Natural killer cell (primary cell): ENCODE data around the gene SERP2. TPM values are rescaled to one million over a fixed set of nuclear protein-coding genes. Genes with fewer than 3 reads are reported as not detected.

ENCODE experiments used
- ATAC-seq, 3 donors: fragments of 150-1000 bp in 2 of 3; fragments of 200-7000 bp in 1 of 3; cut with Tn5 transposase; 1 replicate in 1 of 3; 2 replicates in 2 of 3; pipeline ENCODE4 v1.10.0; 2021; ENCODE audit warnings: mild to moderate bottlenecking in 2 of 3, moderate library complexity in 2 of 3
- DNase-seq, 2 donors: peaks; one replicate each; pipeline versions ENCODE4 v3.0.0 to v3.0.0-alpha.2; 2013 to 2021; ENCODE audit warnings: mixed read lengths in 1 of 2
- H3K27ac ChIP-seq: one replicate; pipeline ENCODE4 v1.5.1; 2013; ENCODE audit warnings: mild to moderate bottlenecking, low read length
- H3K27me3 ChIP-seq: one replicate; pipeline ENCODE4 v1.6.1; 2013; ENCODE audit warnings: low read length; ENCODE audit not compliant: control insufficient read depth, insufficient read depth
- H3K36me3 ChIP-seq: one replicate; pipeline ENCODE4 v1.6.1; 2013; ENCODE audit warnings: low read length; ENCODE audit not compliant: control insufficient read depth, insufficient read depth
- H3K4me1 ChIP-seq: one replicate; pipeline ENCODE4 v1.6.1; 2013; ENCODE audit warnings: low read length; ENCODE audit not compliant: control insufficient read depth, insufficient read depth
- H3K4me3 ChIP-seq: one replicate; pipeline ENCODE4 v1.5.1; 2013; ENCODE audit warnings: low read length
- H3K9me3 ChIP-seq: one replicate; pipeline ENCODE4 v1.6.1; 2013; ENCODE audit warnings: low read length; ENCODE audit not compliant: control insufficient read depth, insufficient read depth
- H3K27ac Mint-ChIP-seq, 2 donors: one replicate each; pipeline ENCODE4 v1.8.0; 2022; ENCODE audit warnings: mild to moderate bottlenecking in 2 of 2, mixed read lengths in 2 of 2, moderate library complexity in 1 of 2
- H3K27me3 Mint-ChIP-seq, 2 donors: one replicate each; pipeline ENCODE4 v1.8.0; 2022; ENCODE audit warnings: low read depth in 2 of 2, mixed read lengths in 2 of 2
- H3K36me3 Mint-ChIP-seq: one replicate; pipeline ENCODE4 v1.8.0; 2022; ENCODE audit warnings: mixed read lengths
- H3K4me1 Mint-ChIP-seq, 2 donors: one replicate each; pipeline ENCODE4 v1.8.0; 2022; ENCODE audit warnings: mixed read lengths in 2 of 2
- H3K4me3 Mint-ChIP-seq: one replicate; pipeline ENCODE4 v1.8.0; 2022; ENCODE audit warnings: mild to moderate bottlenecking, moderate library complexity, mixed read lengths
- H3K9me3 Mint-ChIP-seq, 2 donors: one replicate each; pipeline ENCODE4 v1.8.0; 2022; ENCODE audit warnings: mixed read lengths in 2 of 2
- CTCF ChIP-seq: fragments of 200-600 bp; IDR thresholded peaks from one replicate; pipeline ENCODE4 v1.8.0; 2022; ENCODE audit warnings: antibody characterized with exemption
- WGBS: methylation state at CpG from one replicate; pipeline ENCODE4 v1.1.7; 2013; ENCODE audit warnings: missing lambda C conversion rate; ENCODE audit not compliant: insufficient coverage; 5-methylcytosine and 5-hydroxymethylcytosine counted together
- intact Hi-C: fragments of 100-400 bp; cut with micrococcal nuclease; formaldehyde crosslinking; loops from one replicate; pipeline ENCODE4 v1.14.2; 2022
- total RNA-seq, 4 donors: library from RNA; stranded (reverse); fragments of 120-200 nt in 1 of 4; gene quantifications; one replicate each; pipeline versions ENCODE4 v1.2.3 to v1.2.4, GENCODE V29; 2013 to 2022

SERP2 gene
- total RNA-seq, 3 donors from 2014 or later (not counting 1 experiment from before 2014, with no cell fraction given): 2.0 to 4.1 (median 3.2) TPM

DNA sequence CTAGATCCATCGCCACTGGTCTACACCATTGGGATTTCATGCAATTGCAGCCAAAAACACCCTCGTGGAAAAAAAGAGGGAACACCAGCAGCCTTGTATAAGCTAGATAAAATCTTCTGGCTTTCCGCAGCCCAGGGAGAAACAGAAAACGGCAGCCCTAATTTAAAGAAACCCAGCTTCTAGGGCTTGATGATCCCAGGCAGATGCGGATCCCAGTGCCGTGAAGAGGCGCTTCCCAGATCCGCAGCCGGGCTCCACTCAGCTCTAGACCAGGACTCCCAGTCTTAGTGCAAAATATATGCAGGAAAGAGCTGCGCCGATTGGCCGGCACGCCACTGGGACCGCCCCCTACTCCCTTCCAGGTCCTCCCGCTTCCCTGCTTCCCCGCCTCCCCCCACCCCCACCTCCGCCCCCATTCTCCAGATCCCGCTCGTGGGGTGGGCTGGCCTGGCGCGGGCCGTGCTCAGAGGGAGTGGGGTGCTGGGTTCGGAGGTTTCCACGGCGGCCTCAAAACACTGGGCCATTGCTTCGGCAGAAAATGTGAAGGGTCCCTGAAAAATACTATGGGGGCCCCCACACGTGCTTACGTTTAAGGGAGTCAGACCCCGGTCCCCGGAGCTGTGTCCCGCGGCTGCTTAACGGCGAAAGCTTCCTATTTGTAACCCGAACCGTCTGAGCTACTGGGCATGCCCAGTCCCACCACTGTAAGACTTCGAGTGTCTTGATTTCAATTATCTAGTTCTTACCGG lies 63.1 kb downstream of the SERP2 start:
- H3K27me3 Mint-ChIP-seq: peaks cover 0 to 3% of the 10 kb centered on the region in 2 donors
- H3K36me3 ChIP-seq: no peaks in the 10 kb centered on the region
- peak overlapping the region; percentile 92 for H3K4me3 Mint-ChIP-seq
- H3K27me3 ChIP-seq: no peaks in the 10 kb centered on the region
- under 1% methylated on average over 28 of the region's 38 CpGs for WGBS
- H3K4me3 ChIP-seq: peak overlapping the region; percentile 75
- H3K36me3 Mint-ChIP-seq: no peaks in the 10 kb centered on the region
- peak overlapping the region; percentile 86 to 94 for H3K27ac Mint-ChIP-seq
- intact Hi-C loops: no loop called here
- TF ChIP-seq CTCF: no peak
- DNase-seq: peak; percentile 47 to 64
- H3K9me3 ChIP-seq: no peaks in the 10 kb centered on the region
- peaks cover 21% of the 10 kb centered on the region for H3K4me1 ChIP-seq
- peaks cover 33 to 35% of the 10 kb centered on the region in 2 donors for H3K4me1 Mint-ChIP-seq
- peak; percentile 25 to 35 (median 34) for ATAC-seq
- H3K9me3 Mint-ChIP-seq: no peaks in the 10 kb centered on the region
- peak overlapping the region; percentile 53 for H3K27ac ChIP-seq

GRCh38 chr13:44437356-44438233 lies 64.0 kb downstream of the SERP2 start:
- ATAC-seq (peak; percentile 17 to 53 (median 37)), DNase-seq (peak in 1 of 2 donors; percentile 69)
- H3K27ac ChIP-seq: no peak overlapping the region
- H3K9me3 ChIP-seq: no peaks in the 10 kb centered on the region
- H3K4me3 ChIP-seq: peak overlapping the region; percentile 75
- H3K27me3 Mint-ChIP-seq: peaks cover 0 to 3% of the 10 kb centered on the region in 2 donors
- no peaks in the 10 kb centered on the region for H3K36me3 Mint-ChIP-seq
- H3K4me1 Mint-ChIP-seq: peaks cover 33 to 35% of the 10 kb centered on the region in 2 donors
- no peaks in the 10 kb centered on the region for H3K27me3 ChIP-seq
- H3K4me1 ChIP-seq: peaks cover 21% of the 10 kb centered on the region
- H3K4me3 Mint-ChIP-seq: peak overlapping the region; percentile 92
- 27% methylated on average over 2 of the region's 5 CpGs for WGBS
- intact Hi-C loops: loop anchor here (1.0 kb wide), 3 partner anchors 246 to 532 kb away; no protein-coding TSS in a partner anchor
- no peaks in the 10 kb centered on the region for H3K36me3 ChIP-seq
- no peaks in the 10 kb centered on the region for H3K9me3 Mint-ChIP-seq
- peak overlapping the region; percentile 86 to 94 for H3K27ac Mint-ChIP-seq
- peak; percentile 71 for TF ChIP-seq CTCF

DNA sequence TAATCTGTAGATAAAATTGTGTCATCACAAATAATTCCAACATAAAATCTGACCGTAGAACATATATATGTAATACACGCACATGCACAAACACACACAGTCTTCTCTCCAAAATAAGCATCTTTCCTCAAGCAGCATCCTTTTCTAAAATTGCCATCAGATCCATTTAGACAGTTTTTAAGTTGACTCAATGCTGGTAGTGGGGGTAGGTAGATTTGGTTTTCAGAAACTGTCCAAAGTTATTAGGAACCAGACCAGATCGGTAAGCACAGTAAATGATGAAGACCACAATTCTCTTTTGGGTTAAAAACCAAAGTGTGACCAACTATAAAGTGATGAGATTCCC lies 64.6 kb downstream of the SERP2 start:
- Histone ChIP-seq H3K4me1 (peaks cover 21% of the 10 kb centered on the region), H3K4me3 (no peak overlapping the region), H3K36me3 (no peaks in the 10 kb centered on the region), H3K27ac (no peak overlapping the region), H3K9me3 (no peaks in the 10 kb centered on the region), H3K27me3 (no peaks in the 10 kb centered on the region)
- no peaks in the 10 kb centered on the region for H3K36me3 Mint-ChIP-seq
- intact Hi-C loops: loop anchor here (1.0 kb wide), 3 partner anchors 247 to 533 kb away; no protein-coding TSS in a partner anchor
- no peak for DNase-seq
- WGBS: 22% methylated on average over 3 of the region's 3 CpGs
- no peak for ATAC-seq
- peak; percentile 25 for TF ChIP-seq CTCF
- H3K27ac Mint-ChIP-seq: peak overlapping the region in 1 of 2 donors; percentile 94
- no peak overlapping the region for H3K4me3 Mint-ChIP-seq
- peaks cover 0 to 3% of the 10 kb centered on the region in 2 donors for H3K27me3 Mint-ChIP-seq
- H3K4me1 Mint-ChIP-seq: peaks cover 33 to 35% of the 10 kb centered on the region in 2 donors
- H3K9me3 Mint-ChIP-seq: no peaks in the 10 kb centered on the region
